K562 (cell line): ENCODE measurements around the gene UBE2L6. TPM values are rescaled to one million over a fixed set of nuclear protein-coding genes. Genes with fewer than 3 reads are reported as not detected.

Experiments
- ATAC-seq: fragments of 200-7000 bp; cut with Tn5 transposase; 3 replicates; pipeline ENCODE4 v1.9.1; 2020; ENCODE audit warnings: moderate library complexity
- BruUV-seq: library from RNA; stranded (reverse); fragments of 400-500 nt; replicated peaks from 2 replicates; lab custom pipeline; 2021; lab: Mats Ljungman, UMichigan
- CTCF ChIA-PET: fragments of 300-600 bp; formaldehyde crosslinking; extraction: SDS; loops from one replicate; lab custom pipeline; 2021; ENCODE audit warnings: low intra/inter-chr PET ratio; lab: Yijun Ruan, JAX
- POLR2A ChIA-PET: fragments of 300-600, 350-650 bp; sonication (Branson Sonifier 250); formaldehyde crosslinking; extraction: SDS; loops from one replicate; lab custom pipeline; 2021; ENCODE audit warnings: antibody characterized with exemption, inconsistent platforms; lab: Yijun Ruan, JAX
- DNase-seq, 4 experiments: peaks; one replicate each; pipeline versions ENCODE4 v3.0.0 to v3.0.0-alpha.2; 2011 to 2018; ENCODE audit warnings: low spot score in 3 of 4, mixed read lengths in 3 of 4; ENCODE audit errors: extremely low read depth in 1 of 4
- FAIRE-seq: peaks from 2 replicates; lab custom pipeline; 2011; peaks lifted over from hg19 to GRCh38; lab: Jason Lieb, UNC
- H2AFZ ChIP-seq: 2 replicates; pipeline ENCODE4 v1.6.0; 2011; ENCODE audit warnings: low read depth, low read length, control low read depth, inconsistent platforms
- H3K27ac ChIP-seq: fragments of 200-600 bp; 3 replicates; pipeline ENCODE4 v1.8.0; 2011; ENCODE audit warnings: low read depth, mild to moderate bottlenecking, control low read depth, inconsistent platforms, low read length, moderate library complexity, mixed read lengths; ENCODE audit errors: extremely low read depth
- H3K27me3 ChIP-seq, 2 experiments: fragments of 300-600 bp in 1 of 2; 2 replicates in 1 of 2; 3 replicates in 1 of 2; pipeline versions ENCODE4 v1.6.0 to v1.8.0; 2011; ENCODE audit warnings: inconsistent platforms in 2 of 2, low read length in 2 of 2, mild to moderate bottlenecking in 1 of 2, mixed read lengths in 1 of 2, moderate library complexity in 1 of 2; ENCODE audit not compliant: control insufficient read depth in 2 of 2, insufficient read depth in 2 of 2
- H3K36me3 ChIP-seq: fragments of 300-600 bp; 3 replicates; pipeline ENCODE4 v1.8.0; 2011; ENCODE audit warnings: mild to moderate bottlenecking, low read length, inconsistent platforms; ENCODE audit not compliant: control insufficient read depth, insufficient read depth
- H3K4me1 ChIP-seq, 2 experiments: fragments of 200-600 bp in 1 of 2; replicated peaks in 1 of 2; 2 replicates in 1 of 2; 3 replicates in 1 of 2; pipeline versions ENCODE4 v1.5.1 to v1.8.0; 2011; ENCODE audit warnings: inconsistent platforms in 2 of 2, low read length in 2 of 2, mild to moderate bottlenecking in 1 of 2, mixed read lengths in 1 of 2, moderate library complexity in 1 of 2; ENCODE audit not compliant: control insufficient read depth in 2 of 2, insufficient read depth in 2 of 2
- H3K4me2 ChIP-seq: 2 replicates; pipeline ENCODE4 v1.6.1; 2011; ENCODE audit warnings: low read length, control low read depth, inconsistent platforms, mixed read lengths; ENCODE audit not compliant: insufficient read depth
- H3K4me3 ChIP-seq: fragments of 200-600 bp; sonication (generic), shearing (Covaris generic); 2 replicates; pipeline ENCODE4 v1.5.1; 2016; ENCODE audit warnings: control low read depth, inconsistent platforms
- H3K79me2 ChIP-seq: fragments of 200-600 bp; 3 replicates; pipeline ENCODE4 v1.8.0; 2011; ENCODE audit warnings: low read length, inconsistent platforms; ENCODE audit not compliant: control insufficient read depth, insufficient read depth
- H3K9ac ChIP-seq, 2 experiments: 2 replicates each; pipeline versions ENCODE4 v1.6.0 to v1.6.1; 2011; ENCODE audit warnings: low read depth in 2 of 2, low read length in 2 of 2, control low read depth in 1 of 2, inconsistent platforms in 1 of 2, mild to moderate bottlenecking in 1 of 2, mixed read lengths in 1 of 2; ENCODE audit not compliant: insufficient read depth in 1 of 2
- H3K9me1 ChIP-seq: one replicate; pipeline ENCODE4 v1.6.0; 2011; ENCODE audit warnings: inconsistent platforms, mild to moderate bottlenecking, low read length, moderate library complexity; ENCODE audit not compliant: control insufficient read depth, insufficient read depth
- H3K9me3 ChIP-seq: replicated peaks from 2 replicates; pipeline ENCODE4 v1.5.1; 2011; ENCODE audit warnings: low read depth, low read length, inconsistent platforms; ENCODE audit not compliant: control insufficient read depth, insufficient read depth
- H4K20me1 ChIP-seq: replicated peaks from 2 replicates; pipeline ENCODE4 v1.6.1; 2011; ENCODE audit warnings: low read length, inconsistent platforms, mixed read lengths; ENCODE audit not compliant: control insufficient read depth, insufficient read depth
- HDAC1 ChIP-seq, 2 experiments: fragments of 450-650 bp; IDR thresholded peaks; 2 replicates each; pipeline ENCODE4 v1.6.1; 2016 to 2017; ENCODE audit warnings: inconsistent platforms in 1 of 2, mild to moderate bottlenecking in 1 of 2, moderate library complexity in 1 of 2
- KLF6 ChIP-seq: fragments of 250-450 bp; sonication (Bioruptor Pico); IDR thresholded peaks from 2 replicates; pipeline ENCODE4 v1.4.0; 2020; ENCODE audit warnings: mild to moderate bottlenecking, moderate library complexity, borderline replicate concordance
- POLR2AphosphoS5 ChIP-seq: IDR thresholded peaks from 2 replicates; pipeline ENCODE4 v1.6.1; 2011; ENCODE audit warnings: mild to moderate bottlenecking, low read depth, low read length, moderate library complexity; ENCODE audit not compliant: control insufficient read depth, insufficient read depth
- RFX1 ChIP-seq: fragments of 450-650 bp; IDR thresholded peaks from 2 replicates; pipeline ENCODE4 v1.6.1; 2016; ENCODE audit warnings: mild to moderate bottlenecking, moderate library complexity
- TCF3 ChIP-seq: sonication (generic); formaldehyde crosslinking; IDR thresholded peaks from 2 replicates; pipeline ENCODE4 v1.4.0; 2020; ENCODE audit warnings: mild to moderate bottlenecking, missing genetic modification reagents
- ZBED1 ChIP-seq: IDR thresholded peaks from 2 replicates; pipeline ENCODE4 v1.6.1; 2014
- ZNF436 ChIP-seq: fragments of 250-450, 450-650 bp; sonication (Bioruptor Pico); formaldehyde crosslinking; IDR thresholded peaks from 2 replicates; pipeline ENCODE4 v1.7.0; 2020; ENCODE audit warnings: mild to moderate bottlenecking
- ZSCAN32 ChIP-seq: fragments of 450-650 bp; formaldehyde crosslinking; IDR thresholded peaks from 2 replicates; pipeline ENCODE4 v1.4.0; 2020; ENCODE audit warnings: mild to moderate bottlenecking, moderate library complexity
- whole genome bisulfite sequencing: fragments of 100-300 bp; shearing (Covaris generic); methylation state at CpG from one replicate; pipeline ENCODE4 v1.1.6; 2016; ENCODE audit warnings: low coverage, mixed read lengths; ENCODE audit not compliant: insufficient coverage; ENCODE audit errors: missing lambda C conversion rate; 5-methylcytosine and 5-hydroxymethylcytosine counted together
- in situ Hi-C: fragments of 300-500 bp; cut with MboI; formaldehyde crosslinking; loops from 4 replicates; pipeline ENCODE4 v1.15.0; 2018; ENCODE audit warnings: inconsistent platforms, mixed read lengths
- intact Hi-C: fragments of 100-400 bp; cut with micrococcal nuclease; formaldehyde crosslinking; loops from 2 replicates; pipeline ENCODE4 v1.14.2; 2022
- polyA plus RNA-seq, 8 experiments: library from polyadenylated mRNA; depleted of rRNA in 4 of 8; stranded (reverse) in 5 of 8; unstranded in 3 of 8; fragments of >200 nt; fragmentation: Nextera tagmentation in 2 of 8; fragmentation: Illumina TruSeq in 1 of 8; extraction: Ambion mirVana in 2 of 8; extraction: Trizol in 1 of 8; gene quantifications; 2 replicates each; pipeline versions ENCODE4 v1.2.1 to v1.2.3, GENCODE V29; 2011 to 2014; ENCODE audit warnings: inconsistent platforms in 1 of 8, missing spikeins in 1 of 8
- total RNA-seq, 7 experiments: library from RNA; depleted of rRNA in 6 of 7; stranded (reverse); fragments of >200 nt in 6 of 7; fragmentation: Illumina TruSeq in 2 of 7; extraction: Trizol in 2 of 7; gene quantifications; 2 replicates each; pipeline versions ENCODE4 v1.2.1 to v1.2.3, GENCODE V29; 2011 to 2021; ENCODE audit warnings: low replicate concordance in 1 of 7
- TF ChIP-seq, protein P1 (sequence below): fragments of 250-450 bp; sonication (Bioruptor Pico); IDR thresholded peaks from 2 replicates; pipeline ENCODE4 v1.4.0; 2020; ENCODE audit warnings: borderline replicate concordance
- TF ChIP-seq, protein P2 (sequence below): fragments of 450-650 bp; IDR thresholded peaks from 2 replicates; pipeline ENCODE4 v1.6.1; 2018; ENCODE audit not compliant: partially characterized antibody
- TF ChIP-seq, protein P3 (sequence below), 2 experiments: IDR thresholded peaks; 2 replicates each; pipeline ENCODE4 v1.6.1; 2012; ENCODE audit warnings: improper control_type of control experiment in 2 of 2, low read depth in 2 of 2, low read length in 2 of 2, borderline replicate concordance in 1 of 2
- TF ChIP-seq, protein P4 (sequence below): sonication (generic); formaldehyde crosslinking; IDR thresholded peaks from 2 replicates; pipeline ENCODE4 v1.8.0; 2022; ENCODE audit warnings: missing genetic modification reagents, mild to moderate bottlenecking, moderate library complexity, borderline replicate concordance

Gene UBE2L6
- total and polyA plus RNA-seq, 9 of the 15 experiments (the other 6 are each of a cell fraction or from before 2014, with no cell fraction given): 5.9 to 24.9 (median 9.7) TPM

DNA sequence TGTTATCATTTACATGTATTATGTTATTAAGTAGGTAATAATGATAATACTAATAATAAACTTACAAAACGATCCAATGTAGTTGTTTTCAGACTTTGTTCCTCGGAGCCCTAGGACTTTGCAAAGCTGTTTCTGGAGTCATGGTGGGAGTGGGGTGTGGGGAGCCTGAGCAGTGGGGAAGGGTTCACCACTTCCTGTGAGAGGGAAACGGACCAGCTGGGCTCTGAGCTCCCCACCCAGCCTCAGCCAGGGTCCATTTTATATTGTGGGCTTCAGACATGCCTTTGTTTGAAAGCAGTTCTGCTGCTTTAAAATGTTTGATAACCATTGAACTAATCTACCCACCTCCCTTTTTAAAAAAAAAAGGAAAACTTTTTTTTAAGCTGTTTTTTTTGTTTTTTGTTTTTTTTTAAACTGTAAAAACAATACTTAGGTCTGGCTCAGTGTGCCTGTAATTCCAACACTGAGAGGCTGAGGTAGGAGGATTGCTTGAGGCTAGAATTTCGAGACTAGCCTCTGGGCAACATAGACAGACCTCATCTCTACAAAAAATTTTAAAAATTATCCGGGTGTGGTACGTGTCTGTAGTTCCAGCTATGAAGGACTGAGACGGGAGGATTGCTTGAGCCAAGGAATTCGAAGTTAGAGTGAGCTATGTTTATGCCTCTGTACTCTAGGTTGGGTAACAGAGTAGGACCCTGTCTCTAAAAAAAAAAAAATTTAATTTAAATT lies 37.0 kb upstream of the UBE2L6 start:
- no peak overlapping the region for H3K4me3 ChIP-seq
- H3K9me1 ChIP-seq: no peaks in the 10 kb centered on the region
- no peaks in the 10 kb centered on the region for H3K9me3 ChIP-seq
- peaks cover 27 to 37% of the 10 kb centered on the region in 2 experiments for H3K27me3 ChIP-seq
- no peak overlapping the region for H2AFZ ChIP-seq
- H4K20me1 ChIP-seq: no peaks in the 10 kb centered on the region
- no peaks in the 10 kb centered on the region for H3K36me3 ChIP-seq
- FAIRE-seq (no peak), ATAC-seq (peak; percentile 43; the same call in 1 of the 3 replicates), DNase-seq (no peak)
- intact Hi-C loops (no loop called here), in situ Hi-C loops (no loop called here)
- 2% methylated on average over 8 of the region's 8 CpGs for WGBS
- ChIA-PET POLR2A (interaction anchor here (0.8 to 1.5 kb wide), 3 partner anchors 14 to 1648 kb away, joined by 3 read pairs; no protein-coding TSS in a partner anchor), CTCF (interaction anchor here (0.7 kb wide), 1 partner anchor 26 kb away, joined by 4 read pairs; no protein-coding TSS in a partner anchor)
- no peak overlapping the region for H3K9ac ChIP-seq
- H3K4me2 ChIP-seq: no peak overlapping the region
- H3K79me2 ChIP-seq: no peaks in the 10 kb centered on the region
- H3K27ac ChIP-seq: no peak overlapping the region
- no TSS peak for BruUV-seq
- H3K4me1 ChIP-seq: no peaks in the 10 kb centered on the region
- TF ChIP-seq ZNF436 (no peak), ZBED1 (no peak), RFX1 (no peak), ZSCAN32 (CRISPR knock-in tag) (no peak), POLR2AphosphoS5 (no peak), KLF6 (no peak), HDAC1 (IDR thresholded peaks at IDR 0.05) (no peak), TCF3 (CRISPR knock-in tag) (no peak)
- TF ChIP-seq, protein P1, sequence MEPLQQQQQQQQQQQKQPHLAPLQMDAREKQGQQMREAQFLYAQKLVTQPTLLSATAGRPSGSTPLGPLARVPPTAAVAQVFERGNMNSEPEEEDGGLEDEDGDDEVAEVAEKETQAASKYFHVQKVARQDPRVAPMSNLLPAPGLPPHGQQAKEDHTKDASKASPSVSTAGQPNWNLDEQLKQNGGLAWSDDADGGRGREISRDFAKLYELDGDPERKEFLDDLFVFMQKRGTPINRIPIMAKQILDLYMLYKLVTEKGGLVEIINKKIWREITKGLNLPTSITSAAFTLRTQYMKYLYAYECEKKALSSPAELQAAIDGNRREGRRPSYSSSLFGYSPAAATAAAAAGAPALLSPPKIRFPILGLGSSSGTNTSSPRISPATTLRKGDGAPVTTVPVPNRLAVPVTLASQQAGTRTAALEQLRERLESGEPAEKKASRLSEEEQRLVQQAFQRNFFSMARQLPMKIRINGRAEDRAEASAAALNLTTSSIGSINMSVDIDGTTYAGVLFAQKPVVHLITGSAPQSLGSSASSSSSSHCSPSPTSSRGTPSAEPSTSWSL (CRISPR knock-in tag): no peak
- TF ChIP-seq, protein P2, sequence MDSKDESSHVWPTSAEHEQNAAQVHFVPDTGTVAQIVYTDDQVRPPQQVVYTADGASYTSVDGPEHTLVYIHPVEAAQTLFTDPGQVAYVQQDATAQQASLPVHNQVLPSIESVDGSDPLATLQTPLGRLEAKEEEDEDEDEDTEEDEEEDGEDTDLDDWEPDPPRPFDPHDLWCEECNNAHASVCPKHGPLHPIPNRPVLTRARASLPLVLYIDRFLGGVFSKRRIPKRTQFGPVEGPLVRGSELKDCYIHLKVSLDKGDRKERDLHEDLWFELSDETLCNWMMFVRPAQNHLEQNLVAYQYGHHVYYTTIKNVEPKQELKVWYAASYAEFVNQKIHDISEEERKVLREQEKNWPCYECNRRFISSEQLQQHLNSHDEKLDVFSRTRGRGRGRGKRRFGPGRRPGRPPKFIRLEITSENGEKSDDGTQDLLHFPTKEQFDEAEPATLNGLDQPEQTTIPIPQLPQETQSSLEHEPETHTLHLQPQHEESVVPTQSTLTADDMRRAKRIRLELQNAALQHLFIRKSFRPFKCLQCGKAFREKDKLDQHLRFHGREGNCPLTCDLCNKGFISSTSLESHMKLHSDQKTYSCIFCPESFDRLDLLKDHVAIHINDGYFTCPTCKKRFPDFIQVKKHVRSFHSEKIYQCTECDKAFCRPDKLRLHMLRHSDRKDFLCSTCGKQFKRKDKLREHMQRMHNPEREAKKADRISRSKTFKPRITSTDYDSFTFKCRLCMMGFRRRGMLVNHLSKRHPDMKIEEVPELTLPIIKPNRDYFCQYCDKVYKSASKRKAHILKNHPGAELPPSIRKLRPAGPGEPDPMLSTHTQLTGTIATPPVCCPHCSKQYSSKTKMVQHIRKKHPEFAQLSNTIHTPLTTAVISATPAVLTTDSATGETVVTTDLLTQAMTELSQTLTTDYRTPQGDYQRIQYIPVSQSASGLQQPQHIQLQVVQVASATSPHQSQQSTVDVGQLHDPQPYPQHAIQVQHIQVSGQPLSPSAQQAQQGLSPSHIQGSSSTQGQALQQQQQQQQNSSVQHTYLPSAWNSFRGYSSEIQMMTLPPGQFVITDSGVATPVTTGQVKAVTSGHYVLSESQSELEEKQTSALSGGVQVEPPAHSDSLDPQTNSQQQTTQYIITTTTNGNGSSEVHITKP: no peak
- TF ChIP-seq, protein P3, sequence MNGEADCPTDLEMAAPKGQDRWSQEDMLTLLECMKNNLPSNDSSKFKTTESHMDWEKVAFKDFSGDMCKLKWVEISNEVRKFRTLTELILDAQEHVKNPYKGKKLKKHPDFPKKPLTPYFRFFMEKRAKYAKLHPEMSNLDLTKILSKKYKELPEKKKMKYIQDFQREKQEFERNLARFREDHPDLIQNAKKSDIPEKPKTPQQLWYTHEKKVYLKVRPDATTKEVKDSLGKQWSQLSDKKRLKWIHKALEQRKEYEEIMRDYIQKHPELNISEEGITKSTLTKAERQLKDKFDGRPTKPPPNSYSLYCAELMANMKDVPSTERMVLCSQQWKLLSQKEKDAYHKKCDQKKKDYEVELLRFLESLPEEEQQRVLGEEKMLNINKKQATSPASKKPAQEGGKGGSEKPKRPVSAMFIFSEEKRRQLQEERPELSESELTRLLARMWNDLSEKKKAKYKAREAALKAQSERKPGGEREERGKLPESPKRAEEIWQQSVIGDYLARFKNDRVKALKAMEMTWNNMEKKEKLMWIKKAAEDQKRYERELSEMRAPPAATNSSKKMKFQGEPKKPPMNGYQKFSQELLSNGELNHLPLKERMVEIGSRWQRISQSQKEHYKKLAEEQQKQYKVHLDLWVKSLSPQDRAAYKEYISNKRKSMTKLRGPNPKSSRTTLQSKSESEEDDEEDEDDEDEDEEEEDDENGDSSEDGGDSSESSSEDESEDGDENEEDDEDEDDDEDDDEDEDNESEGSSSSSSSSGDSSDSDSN (IDR thresholded peaks at IDR 0.05; ENCODE audit: borderline replicate concordance in 1 of 2, low read depth in 2 of 2, low read length in 2 of 2): no peak
- TF ChIP-seq, protein P4, sequence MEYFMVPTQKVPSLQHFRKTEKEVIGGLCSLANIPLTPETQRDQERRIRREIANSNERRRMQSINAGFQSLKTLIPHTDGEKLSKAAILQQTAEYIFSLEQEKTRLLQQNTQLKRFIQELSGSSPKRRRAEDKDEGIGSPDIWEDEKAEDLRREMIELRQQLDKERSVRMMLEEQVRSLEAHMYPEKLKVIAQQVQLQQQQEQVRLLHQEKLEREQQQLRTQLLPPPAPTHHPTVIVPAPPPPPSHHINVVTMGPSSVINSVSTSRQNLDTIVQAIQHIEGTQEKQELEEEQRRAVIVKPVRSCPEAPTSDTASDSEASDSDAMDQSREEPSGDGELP (CRISPR knock-in tag): 0 out of 2 replicates have a peak, but pooled peaks have one; percentile 14
